ENCODE data around the gene TPSD1. TPM values are rescaled to one million over a fixed set of nuclear protein-coding genes. Genes with fewer than 3 reads are reported as not detected.

TPSD1 gene
- total and polyA plus RNA-seq, 2 donors from 2014 or later: 7.9 TPM; not detected in 1

- FAIRE-seq: no peak
- no peak overlapping the region for H3K27ac ChIP-seq (ENCODE audit: low read depth in 2 of 2, low read length in 2 of 2)
- no peak for TF ChIP-seq CTCF (IDR thresholded peaks at IDR 0.05; ENCODE audit: borderline replicate concordance, extremely low read depth, insufficient read depth)
- DNase-seq: no peak
- H3K9me3 ChIP-seq (ENCODE audit: control insufficient read depth in 2 of 3, insufficient read depth in 1 of 3, low read length in 3 of 3): no peaks in the 10 kb centered on the region
- H3K4me3 ChIP-seq (ENCODE audit: low read length in 3 of 3): no peak overlapping the region
- no peaks in the 10 kb centered on the region for H3K4me1 ChIP-seq (ENCODE audit: control insufficient read depth in 2 of 3, insufficient read depth in 2 of 3, low read depth in 1 of 3, low read length in 3 of 3)
- H3K36me3 ChIP-seq (ENCODE audit: control insufficient read depth in 2 of 3, insufficient read depth in 3 of 3, low read length in 3 of 3): peaks cover 0 to 3% (median 0%) of the 10 kb centered on the region in 3 donors
- no peak overlapping the region for H3K9ac ChIP-seq (ENCODE audit: low read length in 3 of 3)
- H3K27me3 ChIP-seq (ENCODE audit: control insufficient read depth, insufficient read depth, low read length): no peaks in the 10 kb centered on the region
- intact Hi-C loops (cut with DNase I): no loop called here
Observed at GRCh38 chr16:1221628-1222552, 34.0 kb upstream of the TPSD1 start.

- Histone ChIP-seq H3K27me3 (ENCODE audit: control insufficient read depth, insufficient read depth, low read length) (no peaks in the 10 kb centered on the region), H3K4me3 (ENCODE audit: low read length in 3 of 3) (no peak overlapping the region), H3K4me1 (ENCODE audit: control insufficient read depth in 2 of 3, insufficient read depth in 2 of 3, low read depth in 1 of 3, low read length in 3 of 3) (no peaks in the 10 kb centered on the region), H3K9me3 (ENCODE audit: control insufficient read depth in 2 of 3, insufficient read depth in 1 of 3, low read length in 3 of 3) (no peaks in the 10 kb centered on the region), H3K36me3 (ENCODE audit: control insufficient read depth in 2 of 3, insufficient read depth in 3 of 3, low read length in 3 of 3) (no peaks in the 10 kb centered on the region), H3K27ac (ENCODE audit: low read depth in 2 of 2, low read length in 2 of 2) (no peak overlapping the region), H3K9ac (ENCODE audit: low read length in 3 of 3) (no peak overlapping the region)
- no peak for TF ChIP-seq CTCF (IDR thresholded peaks at IDR 0.05; ENCODE audit: borderline replicate concordance, extremely low read depth, insufficient read depth)
- FAIRE-seq (no peak), DNase-seq (no peak)
- intact Hi-C loops (cut with DNase I): no loop called here
Observed at GRCh38 chr16:1222553-1223354, 33.1 kb upstream of the TPSD1 start.

GRCh38 chr16:1223355-1224214 lies 32.3 kb upstream of the TPSD1 start:
- intact Hi-C loops (cut with DNase I): no loop called here
- H3K9me3 ChIP-seq (ENCODE audit: control insufficient read depth in 2 of 3, insufficient read depth in 1 of 3, low read length in 3 of 3): no peaks in the 10 kb centered on the region
- no peak for FAIRE-seq
- DNase-seq: no peak
- H3K9ac ChIP-seq (ENCODE audit: low read length in 3 of 3): no peak overlapping the region
- no peaks in the 10 kb centered on the region for H3K27me3 ChIP-seq (ENCODE audit: control insufficient read depth, insufficient read depth, low read length)
- no peak overlapping the region for H3K27ac ChIP-seq (ENCODE audit: low read depth in 2 of 2, low read length in 2 of 2)
- no peak overlapping the region for H3K4me3 ChIP-seq (ENCODE audit: low read length in 3 of 3)
- TF ChIP-seq CTCF (IDR thresholded peaks at IDR 0.05; ENCODE audit: borderline replicate concordance, extremely low read depth, insufficient read depth): no peak
- no peaks in the 10 kb centered on the region for H3K4me1 ChIP-seq (ENCODE audit: control insufficient read depth in 2 of 3, insufficient read depth in 2 of 3, low read depth in 1 of 3, low read length in 3 of 3)
- no peaks in the 10 kb centered on the region for H3K36me3 ChIP-seq (ENCODE audit: control insufficient read depth in 2 of 3, insufficient read depth in 3 of 3, low read length in 3 of 3)

All from kidney (tissue), 14 donors.